Adrenal gland (tissue), 12 donors: ENCODE data around the gene PEAK1. TPM values are rescaled to one million over a fixed set of nuclear protein-coding genes. Genes with fewer than 3 reads are reported as not detected.
A peak's percentile ranks its signal among the peaks of the same experiment; 100 is the strongest.

Source experiments
- DNase-seq, 7 donors: peaks; one replicate each; pipeline ENCODE4 v3.0.0-alpha.2; 2019 to 2020
- H3K27ac ChIP-seq, 5 donors: fragments of 200-600 bp; sonication (generic) in 4 of 5; 1 replicate in 3 of 5; 2 replicates in 2 of 5; pipeline versions ENCODE4 v1.5.1 to v1.8.0; 2016 to 2020; ENCODE audit warnings: mild to moderate bottlenecking in 1 of 5
- H3K27me3 ChIP-seq: fragments of 200-600 bp; 2 replicates; pipeline ENCODE4 v1.8.0; 2021
- H3K36me3 ChIP-seq, 2 donors: fragments of 200-600 bp; replicated peaks in 1 of 2; 1 replicate in 1 of 2; 2 replicates in 1 of 2; pipeline versions ENCODE4 v1.5.1 to v1.8.0; 2018 to 2022
- H3K4me1 ChIP-seq, 2 donors: fragments of 200-600 bp; replicated peaks in 1 of 2; 1 replicate in 1 of 2; 2 replicates in 1 of 2; pipeline versions ENCODE4 v1.5.1 to v1.8.0; 2018 to 2021
- H3K4me3 ChIP-seq, 4 donors: fragments of 200-600 bp; sonication (generic) in 3 of 4; one replicate each; pipeline ENCODE4 v1.5.1; 2016 to 2018
- H3K9me3 ChIP-seq, 3 donors: fragments of 200-600 bp; sonication (generic) in 1 of 3; replicated peaks in 1 of 3; 1 replicate in 2 of 3; 2 replicates in 1 of 3; pipeline versions ENCODE4 v1.5.1 to v1.8.0; 2016 to 2021
- CTCF ChIP-seq, 6 experiments: fragments of 450-650 bp in 4 of 6; fragments of 200-600 bp in 2 of 6; sonication (generic) in 1 of 6; IDR thresholded peaks; 1 replicate in 5 of 6; 2 replicates in 1 of 6; pipeline versions ENCODE4 v1.5.1 to v1.8.0; 2016 to 2021; ENCODE audit warnings: antibody characterized with exemption in 6 of 6, mild to moderate bottlenecking in 2 of 6, moderate library complexity in 1 of 6
- POLR2A ChIP-seq, 2 donors: fragments of 450-650 bp; IDR thresholded peaks; one replicate each; pipeline ENCODE4 v1.6.1; 2017; ENCODE audit warnings: antibody characterized with exemption in 2 of 2, mild to moderate bottlenecking in 2 of 2, moderate library complexity in 1 of 2
- WGBS, 4 donors: extraction: QIAGEN DNeasy Blood & Tissue Kit in 2 of 4; methylation state at CpG; one replicate each; pipeline versions ENCODE4 v1.1.5 to v1.1.7; 2013 to 2017; 5-methylcytosine and 5-hydroxymethylcytosine counted together
- intact Hi-C, 2 donors: fragments of 100-400 bp; cut with DNase I; formaldehyde crosslinking; loops; one replicate each; pipeline versions ENCODE4 v1.14.1 to v1.15.0; 2022 to 2023
- polyA plus RNA-seq, 3 donors: library from polyadenylated mRNA; stranded (reverse); fragments of 200-250 nt in 2 of 3; fragments of 350-450 nt in 1 of 3; fragmentation: Illumina TruSeq in 1 of 3; extraction: RNeasy Lipid Tissue Mini Kit (QIAGEN cat#74804) in 1 of 3; gene quantifications; one replicate each; pipeline ENCODE4 v1.2.3, GENCODE V29; 2013 to 2014
- total RNA-seq, 9 donors: library from RNA; depleted of rRNA in 4 of 9; stranded (reverse); fragments of >200 nt in 4 of 9; fragments of 120-200 nt in 1 of 9; fragmentation: NEBNext Ultra II Directional in 1 of 9; extraction: Animal tissue kit (Norgen Biotek cat#: 25700) in 1 of 9; gene quantifications; one replicate each; pipeline versions ENCODE4 v1.1.0 to v1.2.4, GENCODE V29; 2013 to 2023
- donor health status: healthy with polysubstance abuse.
- donor health status: Bipolar disorder and iron deficiency.
- donor health status: DM: yes; HTN: yes; CAD: no.
- donor health status: DM: no; HTN: no; CAD: no.
- donor health status: DM: no; HTN: no; CAD: no.
- donor health status: DM: yes; HTN: yes; CAD: no.

PEAK1 gene
- total and polyA plus RNA-seq, 12 donors: 3.1 to 68.4 (median 26.4) TPM

DNA sequence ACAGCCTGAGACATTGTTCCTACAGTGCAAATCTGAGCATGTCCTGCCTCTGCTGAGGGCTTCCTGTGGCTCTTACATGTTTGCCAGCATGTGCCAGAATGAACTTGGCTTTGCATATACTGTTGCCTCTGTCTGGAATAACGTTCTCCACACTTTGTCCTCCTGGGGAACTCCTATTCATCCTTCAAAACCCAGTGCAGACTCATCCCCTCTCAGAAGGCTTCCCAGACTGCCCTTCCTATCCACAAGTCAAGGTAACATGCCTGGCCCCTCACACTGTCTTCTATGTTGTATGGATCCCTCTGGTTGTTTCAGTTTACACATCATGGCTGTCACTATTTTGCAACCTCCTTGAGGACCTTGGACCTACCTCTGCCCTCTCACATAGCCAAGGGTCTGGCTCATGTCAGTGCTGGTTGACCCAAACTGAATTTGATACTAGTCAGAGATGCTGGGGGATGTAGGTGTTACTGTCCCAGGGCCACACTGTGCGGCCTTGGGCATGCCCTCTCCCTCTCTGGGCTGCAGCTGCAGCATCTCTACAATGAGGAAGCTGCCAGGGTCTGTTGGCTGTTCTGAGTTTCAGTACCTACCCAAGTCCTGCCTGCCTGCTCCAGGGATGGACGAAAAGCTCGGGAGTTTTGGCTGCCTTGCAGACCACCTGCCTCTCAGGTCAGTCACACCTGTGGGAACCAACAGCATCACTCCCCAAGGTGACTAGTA, 320.0 kb downstream of the PEAK1 start:
- Histone ChIP-seq H3K4me3 (no peak overlapping the region), H3K36me3 (no peaks in the 10 kb centered on the region), H3K27ac (no peak overlapping the region), H3K9me3 (no peaks in the 10 kb centered on the region), H3K4me1 (no peaks in the 10 kb centered on the region), H3K27me3 (no peaks in the 10 kb centered on the region)
- peak in 1 of 7 donors; percentile 37 for DNase-seq
- TF ChIP-seq POLR2A (IDR thresholded peaks at IDR 0.05): no peak
- no peak for TF ChIP-seq CTCF (IDR thresholded peaks at IDR 0.05)
- intact Hi-C loops: no loop called here
- 78 to 97% (median 93%) methylated on average over 4 of the region's 4 CpGs for WGBS, 4 donors

DNA sequence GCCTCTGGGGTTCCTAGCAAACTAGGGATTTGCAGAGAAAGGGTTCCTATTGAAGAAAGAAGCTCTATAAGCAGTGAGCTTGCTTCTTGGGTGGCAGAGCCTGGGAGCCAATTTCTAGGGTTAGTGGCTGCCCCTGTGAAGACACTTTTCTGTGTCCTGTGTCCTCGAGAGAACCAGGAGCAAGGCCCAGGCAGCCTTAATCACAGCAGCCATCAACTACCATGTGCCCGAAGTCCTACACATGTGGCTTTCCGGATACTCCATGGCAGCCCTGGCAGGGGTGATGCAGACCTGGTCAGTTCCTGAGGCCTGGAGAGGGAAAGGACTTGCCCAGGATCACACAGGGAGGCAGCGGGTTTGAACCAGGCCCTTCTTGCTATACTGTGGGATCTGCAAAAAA, 321.3 kb downstream of the PEAK1 start:
- H3K27me3 ChIP-seq: no peaks in the 10 kb centered on the region
- H3K4me3 ChIP-seq: no peak overlapping the region
- WGBS, 4 donors: 60 to 96% (median 80%) methylated on average over 1 to 4 of the region's 4 CpGs
- intact Hi-C loops: no loop called here
- H3K4me1 ChIP-seq: no peaks in the 10 kb centered on the region
- no peak overlapping the region for H3K27ac ChIP-seq
- peak in 1 of 7 donors; percentile 31 for DNase-seq
- H3K9me3 ChIP-seq: no peaks in the 10 kb centered on the region
- no peaks in the 10 kb centered on the region for H3K36me3 ChIP-seq
- TF ChIP-seq CTCF (IDR thresholded peaks at IDR 0.05): no peak
- no peak for TF ChIP-seq POLR2A (IDR thresholded peaks at IDR 0.05)

- Histone ChIP-seq H3K36me3 (no peaks in the 10 kb centered on the region), H3K27ac (no peak overlapping the region), H3K9me3 (no peaks in the 10 kb centered on the region), H3K27me3 (no peaks in the 10 kb centered on the region), H3K4me3 (no peak overlapping the region), H3K4me1 (no peaks in the 10 kb centered on the region)
- no peak for TF ChIP-seq CTCF (IDR thresholded peaks at IDR 0.05)
- no peak for TF ChIP-seq POLR2A (IDR thresholded peaks at IDR 0.05)
- DNase-seq: peak in 1 of 7 donors; percentile 34
- WGBS, 4 donors: 89 to 100% (median 94%) methylated on average over 1 to 5 of the region's 5 CpGs
- intact Hi-C loops: no loop called here
These were observed 322.0 kb downstream of the PEAK1 start for GRCh38 chr15:77097921-77098320.

DNA sequence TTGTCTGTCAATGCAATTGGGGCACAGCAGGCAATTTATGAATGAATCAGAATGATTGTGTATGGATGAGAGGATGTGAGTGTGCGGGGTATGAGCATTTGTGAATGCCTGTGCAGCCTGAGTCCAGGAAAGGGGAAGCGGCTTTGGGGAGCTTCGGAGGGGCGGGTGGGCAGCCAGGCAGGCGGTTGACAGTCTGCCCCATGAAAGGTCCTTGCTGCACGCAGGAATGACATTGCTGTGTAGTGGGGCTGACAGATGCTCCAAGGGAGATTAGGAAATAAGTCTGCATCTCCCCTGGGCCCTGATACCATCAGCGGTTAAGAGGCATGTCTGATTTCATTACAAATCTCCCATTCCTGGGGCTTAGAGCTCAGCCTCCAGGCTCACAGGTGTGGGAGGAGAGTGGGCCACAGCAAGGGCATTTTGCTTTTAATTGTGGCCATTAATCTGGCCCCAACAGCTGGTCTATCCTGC, 322.6 kb downstream of the PEAK1 start:
- no peaks in the 10 kb centered on the region for H3K9me3 ChIP-seq
- intact Hi-C loops: no loop called here
- TF ChIP-seq CTCF (IDR thresholded peaks at IDR 0.05): no peak
- TF ChIP-seq POLR2A (IDR thresholded peaks at IDR 0.05): no peak
- no peak overlapping the region for H3K4me3 ChIP-seq
- no peaks in the 10 kb centered on the region for H3K4me1 ChIP-seq
- no peaks in the 10 kb centered on the region for H3K36me3 ChIP-seq
- WGBS, 4 donors: 72 to 96% (median 92%) methylated on average over 5 to 7 of the region's 7 CpGs
- no peak overlapping the region for H3K27ac ChIP-seq
- peak in 1 of 7 donors; percentile 3 for DNase-seq
- no peaks in the 10 kb centered on the region for H3K27me3 ChIP-seq
